Putamen (tissue), 1 donor: ENCODE measurements around the gene ATP5PD.

ENCODE experiments used
- DNase-seq: peaks from one replicate; pipeline ENCODE4 v3.0.0-alpha.2; 2016; ENCODE audit warnings: low spot score

Gene ATP5PD

DNA sequence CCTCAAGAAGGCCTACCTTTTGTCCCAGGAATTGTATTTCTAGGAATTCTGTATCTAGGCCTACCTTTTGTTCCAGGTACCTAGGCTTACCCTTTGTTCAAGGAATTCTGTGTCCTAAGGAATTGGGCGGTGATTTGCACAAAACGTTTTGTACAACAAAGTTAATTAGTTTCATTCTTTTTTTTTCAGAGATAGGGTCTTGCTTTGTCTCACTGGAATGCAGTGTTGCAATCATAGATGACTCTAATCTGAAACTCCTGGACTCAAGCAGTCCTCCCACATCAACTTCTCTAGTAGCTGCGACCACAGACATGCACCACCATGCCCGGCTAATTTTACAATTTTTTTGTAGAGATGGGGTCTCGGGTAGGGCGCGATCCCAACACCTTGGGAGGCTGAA is 52.3 kb downstream of the ATP5PD start:
- no peak for DNase-seq

DNA sequence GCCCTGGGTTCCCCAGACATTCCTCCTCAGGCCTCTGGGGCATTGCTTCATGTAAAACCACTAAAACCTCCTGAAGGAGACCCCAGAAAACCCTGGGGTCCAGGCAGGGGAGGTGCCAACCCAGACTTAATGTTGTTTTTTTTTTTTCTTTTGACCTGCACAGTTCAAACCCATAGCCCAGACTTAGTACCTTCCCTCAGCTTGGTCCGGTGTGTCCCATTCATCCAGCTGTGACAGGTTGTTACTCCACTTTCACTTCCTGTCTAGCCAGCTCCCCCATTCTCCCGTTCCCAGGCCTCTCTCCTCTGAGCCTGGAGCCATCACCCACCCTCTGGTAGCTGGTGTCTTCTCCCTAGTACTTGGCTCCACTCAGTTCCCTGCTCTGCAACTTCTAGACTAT is 54.5 kb downstream of the ATP5PD start:
- DNase-seq = no peak

DNA sequence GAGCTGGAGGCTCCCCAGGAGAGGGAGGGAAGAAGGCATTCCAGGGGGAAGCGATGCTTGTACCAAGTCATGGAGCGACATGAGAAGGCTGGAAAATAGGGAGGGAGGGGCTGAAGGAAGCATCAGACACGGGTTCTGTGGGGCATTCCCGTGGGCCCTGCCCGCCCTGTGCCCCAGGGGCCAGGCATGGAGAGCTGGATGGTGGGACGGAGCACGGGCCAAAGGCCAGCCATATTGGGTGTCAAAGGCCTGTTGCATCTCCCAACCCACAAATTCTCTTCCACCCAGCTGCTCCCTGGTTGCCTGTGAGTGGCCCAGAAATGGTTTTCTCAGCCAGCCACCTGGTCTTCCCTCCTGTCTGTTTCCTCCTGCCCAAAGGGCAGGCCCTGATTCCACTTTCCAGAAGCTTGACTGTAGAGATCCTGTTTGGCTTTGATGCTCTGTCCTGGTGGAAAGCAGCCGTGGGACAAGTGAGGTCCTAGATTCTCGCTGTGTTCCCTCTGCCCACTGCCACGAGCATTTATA is 56.1 kb downstream of the ATP5PD start:
- no peak for DNase-seq
